GM12878 (cell line): ENCODE measurements around the gene OPTC. TPM values are rescaled to one million over a fixed set of nuclear protein-coding genes. Genes with fewer than 3 reads are reported as not detected.

ENCODE experiments used
- ATAC-seq: fragments of 200-7000 bp; cut with Tn5 transposase; 3 replicates; pipeline ENCODE4 v1.9.1; 2020; ENCODE audit warnings: mild to moderate bottlenecking, moderate library complexity
- BruUV-seq: library from RNA; stranded (reverse); fragments of 400-500 nt; replicated peaks from 2 replicates; lab custom pipeline; 2021; lab: Mats Ljungman, UMichigan
- CTCF ChIA-PET: fragments of 300-600 bp; sonication (Branson Sonifier 250); formaldehyde crosslinking; extraction: SDS; loops from one replicate; lab custom pipeline; 2021; ENCODE audit warnings: inconsistent platforms; lab: Yijun Ruan, JAX
- POLR2A ChIA-PET: fragments of 350-600 bp; formaldehyde crosslinking; extraction: SDS; loops from one replicate; lab custom pipeline; 2021; ENCODE audit warnings: inconsistent platforms; lab: Charles Lee
- RAD21 ChIA-PET: fragments of 300-600 bp; sonication (Branson Sonifier 250); formaldehyde crosslinking; loops from one replicate; lab custom pipeline; 2023; ENCODE audit warnings: antibody characterized with exemption; ENCODE audit not compliant: unreplicated experiment; lab: Charles Lee
- SMC1A ChIA-PET: fragments of 300-600 bp; sonication (Branson Sonifier 250); formaldehyde crosslinking; loops from one replicate; lab custom pipeline; 2023; ENCODE audit not compliant: unreplicated experiment, uncharacterized antibody; lab: Charles Lee
- DNase-seq: peaks from one replicate; pipeline ENCODE4 v3.0.0-alpha.2; 2011; ENCODE audit warnings: low read depth, low spot score
- FAIRE-seq: peaks from 3 replicates; lab custom pipeline; 2011; peaks lifted over from hg19 to GRCh38; lab: Jason Lieb, UNC
- H2AFZ ChIP-seq: 2 replicates; pipeline ENCODE4 v1.6.0; 2011; ENCODE audit warnings: low read depth, low read length, control low read depth; ENCODE audit not compliant: control insufficient read depth
- H3K27ac ChIP-seq: 2 replicates; pipeline ENCODE4 v1.5.1; 2011; ENCODE audit warnings: control low read depth; ENCODE audit not compliant: control insufficient read depth, insufficient read depth
- H3K27me3 ChIP-seq, 2 experiments: replicated peaks in 1 of 2; 2 replicates each; pipeline versions ENCODE4 v1.6.0 to v1.6.1; 2011; ENCODE audit warnings: low read length in 1 of 2; ENCODE audit not compliant: control insufficient read depth in 2 of 2, insufficient read depth in 2 of 2
- H3K36me3 ChIP-seq, 2 experiments: 2 replicates each; pipeline ENCODE4 v1.5.1; 2011; ENCODE audit warnings: low read length in 1 of 2; ENCODE audit not compliant: control insufficient read depth in 2 of 2, insufficient read depth in 2 of 2
- H3K4me1 ChIP-seq: 2 replicates; pipeline ENCODE4 v1.6.1; 2011; ENCODE audit warnings: mild to moderate bottlenecking, low read length, moderate library complexity, mixed read lengths; ENCODE audit not compliant: control insufficient read depth, insufficient read depth
- H3K4me2 ChIP-seq: 2 replicates; pipeline ENCODE4 v1.6.0; 2011; ENCODE audit warnings: control low read depth; ENCODE audit not compliant: control insufficient read depth, insufficient read depth
- H3K4me3 ChIP-seq: fragments of 200-600 bp; sonication (generic); 2 replicates; pipeline ENCODE4 v1.5.1; 2016
- H3K79me2 ChIP-seq: 2 replicates; pipeline ENCODE4 v1.6.0; 2011; ENCODE audit warnings: low read length; ENCODE audit not compliant: control insufficient read depth, insufficient read depth
- H3K9ac ChIP-seq: 2 replicates; pipeline ENCODE4 v1.8.0; 2011; ENCODE audit warnings: low read length, control low read depth, mixed read lengths; ENCODE audit not compliant: control insufficient read depth, insufficient read depth
- H3K9me3 ChIP-seq: replicated peaks from 3 replicates; pipeline ENCODE4 v1.5.1; 2011; ENCODE audit warnings: mild to moderate bottlenecking, low read length; ENCODE audit not compliant: control insufficient read depth, insufficient read depth
- H4K20me1 ChIP-seq: 2 replicates; pipeline ENCODE4 v1.6.0; 2011; ENCODE audit not compliant: control insufficient read depth, insufficient read depth
- BMI1 ChIP-seq: fragments of 450-650 bp; IDR thresholded peaks from 2 replicates; pipeline ENCODE4 v1.6.1; 2016; ENCODE audit warnings: mild to moderate bottlenecking, moderate library complexity, borderline replicate concordance
- DPF2 ChIP-seq: fragments of 450-650 bp; IDR thresholded peaks from 2 replicates; pipeline ENCODE4 v1.6.1; 2017; ENCODE audit warnings: mild to moderate bottlenecking
- GATAD2B ChIP-seq: fragments of 450-650 bp; conservative IDR thresholded peaks from 2 replicates; pipeline ENCODE4 v1.6.1; 2017; ENCODE audit warnings: low read depth, mild to moderate bottlenecking, moderate library complexity
- JUND ChIP-seq: IDR thresholded peaks from 2 replicates; pipeline ENCODE4 v1.6.1; 2012; ENCODE audit warnings: low read depth, mild to moderate bottlenecking, low read length, improper control_type of control experiment, moderate library complexity
- KDM1A ChIP-seq: fragments of 200-600 bp; sonication (generic); IDR thresholded peaks from 2 replicates; pipeline ENCODE4 v1.6.1; 2016; ENCODE audit warnings: borderline replicate concordance
- POLR2A ChIP-seq: IDR thresholded peaks from 2 replicates; pipeline ENCODE4 v1.6.1; 2011; ENCODE audit warnings: low read depth, mild to moderate bottlenecking, low read length
- ZNF384 ChIP-seq: IDR thresholded peaks from 2 replicates; pipeline ENCODE4 v1.6.1; 2012; ENCODE audit warnings: low read depth, mild to moderate bottlenecking, low read length, improper control_type of control experiment, borderline replicate concordance
- ZZZ3 ChIP-seq: IDR thresholded peaks from 2 replicates; pipeline ENCODE4 v1.6.1; 2011; ENCODE audit warnings: low read depth; ENCODE audit not compliant: control insufficient read depth, insufficient read length
- WGBS: methylation state at CpG from one replicate; pipeline ENCODE4 v1.1.6; 2016; ENCODE audit warnings: low lambda C conversion rate; ENCODE audit not compliant: insufficient replicate concordance, insufficient coverage; ENCODE audit errors: missing lambda C conversion rate; 5-methylcytosine and 5-hydroxymethylcytosine counted together
- in situ Hi-C: fragments of 300-500 bp; cut with MboI; formaldehyde crosslinking; loops from 9 replicates; pipeline ENCODE4 v1.14.3; 2018; ENCODE audit warnings: mixed read lengths
- intact Hi-C: fragments of 100-400 bp; cut with micrococcal nuclease; formaldehyde crosslinking; loops from one replicate; pipeline ENCODE4 v1.14.2; 2022; ENCODE audit not compliant: unreplicated experiment
- polyA plus RNA-seq, 11 experiments: library from polyadenylated mRNA; depleted of rRNA in 4 of 11; unstranded in 6 of 11; stranded (reverse) in 5 of 11; fragments of >200 nt; fragmentation: Nextera tagmentation in 4 of 11; fragmentation: Illumina TruSeq in 1 of 11; extraction: Ambion mirVana in 4 of 11; extraction: Trizol in 1 of 11; gene quantifications; 1 replicate in 1 of 11; 2 replicates in 10 of 11; pipeline versions ENCODE4 v1.2.1 to v1.2.3, GENCODE V29; 2011 to 2016; ENCODE audit warnings: inconsistent platforms in 2 of 11, missing spikeins in 2 of 11, low read depth in 1 of 11
- total RNA-seq, 4 experiments: library from RNA; depleted of rRNA in 3 of 4; stranded (reverse); fragments of >200 nt in 3 of 4; fragmentation: Illumina TruSeq in 1 of 4; extraction: Trizol in 1 of 4; gene quantifications; 2 replicates each; pipeline versions ENCODE4 v1.2.1 to v1.2.3, GENCODE V29; 2013 to 2021
- TF ChIP-seq, protein P1 (sequence below): fragments of 450-650 bp; IDR thresholded peaks from 2 replicates; pipeline ENCODE4 v1.6.1; 2017; ENCODE audit warnings: antibody characterized with exemption, mild to moderate bottlenecking, moderate library complexity

The OPTC gene
- total and polyA plus RNA-seq, 10 of the 15 experiments (the other 5 are each of a cell fraction or from before 2014, with no cell fraction given) = not detected

DNA sequence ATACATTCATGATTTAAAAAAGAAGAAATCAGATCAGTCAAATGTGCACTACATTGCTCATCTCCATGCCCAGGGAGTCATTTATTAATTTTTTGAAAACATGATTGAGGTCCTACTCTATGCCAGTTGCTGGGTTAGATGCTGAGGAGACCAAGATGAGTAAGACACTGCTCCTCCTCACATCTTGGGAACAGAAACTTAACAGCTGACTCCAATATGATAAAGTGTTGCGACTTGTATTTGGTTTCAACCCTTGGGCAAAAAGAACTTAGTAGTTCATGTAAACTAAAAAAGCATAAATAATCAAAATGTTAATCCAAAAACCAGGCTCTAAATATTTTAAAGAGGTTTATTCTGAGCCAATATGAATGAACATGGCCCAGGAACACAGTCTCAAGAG, 56.9 kb downstream of the OPTC start:
- CTCF ChIA-PET = interaction anchor here (0.7 kb wide), 1 partner anchor 33 kb away, joined by 3 read pairs; no protein-coding TSS in a partner anchor
- Histone ChIP-seq H3K4me1 (no peaks in the 10 kb centered on the region), H4K20me1 (no peaks in the 10 kb centered on the region), H2AFZ (no peak overlapping the region), H3K9me3 (no peaks in the 10 kb centered on the region), H3K27me3 (no peaks in the 10 kb centered on the region; a peak in 1 of 4 replicates), H3K4me2 (no peak overlapping the region)
- 85% methylated on average over 1 of the region's 1 CpG for WGBS
- no peak for DNase-seq
- no peak for ATAC-seq
- TF ChIP-seq POLR2A = no peak
- no peak for TF ChIP-seq ZZZ3
- no peak for TF ChIP-seq GATAD2B
- TF ChIP-seq JUND = no peak
- no peak for TF ChIP-seq ZNF384
- no peak for TF ChIP-seq DPF2
- no peak for TF ChIP-seq KDM1A
- TF ChIP-seq BMI1 = no peak
- TF ChIP-seq, protein P1, sequence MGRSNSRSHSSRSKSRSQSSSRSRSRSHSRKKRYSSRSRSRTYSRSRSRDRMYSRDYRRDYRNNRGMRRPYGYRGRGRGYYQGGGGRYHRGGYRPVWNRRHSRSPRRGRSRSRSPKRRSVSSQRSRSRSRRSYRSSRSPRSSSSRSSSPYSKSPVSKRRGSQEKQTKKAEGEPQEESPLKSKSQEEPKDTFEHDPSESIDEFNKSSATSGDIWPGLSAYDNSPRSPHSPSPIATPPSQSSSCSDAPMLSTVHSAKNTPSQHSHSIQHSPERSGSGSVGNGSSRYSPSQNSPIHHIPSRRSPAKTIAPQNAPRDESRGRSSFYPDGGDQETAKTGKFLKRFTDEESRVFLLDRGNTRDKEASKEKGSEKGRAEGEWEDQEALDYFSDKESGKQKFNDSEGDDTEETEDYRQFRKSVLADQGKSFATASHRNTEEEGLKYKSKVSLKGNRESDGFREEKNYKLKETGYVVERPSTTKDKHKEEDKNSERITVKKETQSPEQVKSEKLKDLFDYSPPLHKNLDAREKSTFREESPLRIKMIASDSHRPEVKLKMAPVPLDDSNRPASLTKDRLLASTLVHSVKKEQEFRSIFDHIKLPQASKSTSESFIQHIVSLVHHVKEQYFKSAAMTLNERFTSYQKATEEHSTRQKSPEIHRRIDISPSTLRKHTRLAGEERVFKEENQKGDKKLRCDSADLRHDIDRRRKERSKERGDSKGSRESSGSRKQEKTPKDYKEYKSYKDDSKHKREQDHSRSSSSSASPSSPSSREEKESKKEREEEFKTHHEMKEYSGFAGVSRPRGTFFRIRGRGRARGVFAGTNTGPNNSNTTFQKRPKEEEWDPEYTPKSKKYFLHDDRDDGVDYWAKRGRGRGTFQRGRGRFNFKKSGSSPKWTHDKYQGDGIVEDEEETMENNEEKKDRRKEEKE = no peak
- TF ChIP-seq, all 136 proteins: peak for 0
- ChIA-PET SMC1A (interaction anchor here (0.7 kb wide), 1 partner anchor 279 kb away, joined by 3 read pairs; no protein-coding TSS in a partner anchor), POLR2A (interaction anchor here (0.6 kb wide), 1 partner anchor 269 kb away, joined by 3 read pairs; no protein-coding TSS in a partner anchor), RAD21 (no interaction called here)
- BruUV-seq = no TSS peak
- Histone ChIP-seq H3K4me3 (no peak overlapping the region), H3K9ac (no peak overlapping the region), H3K79me2 (no peaks in the 10 kb centered on the region), H3K27ac (no peak overlapping the region), H3K36me3 (no peaks in the 10 kb centered on the region)
- intact Hi-C loops (no loop called here), in situ Hi-C loops (no loop called here)
- FAIRE-seq = no peak
